Upper lobe of left lung (tissue), 6 donors: ENCODE measurements around the gene RPL3. TPM values are rescaled to one million over a fixed set of nuclear protein-coding genes. Genes with fewer than 3 reads are reported as not detected.

Experiments used
- ATAC-seq, 2 donors: fragments of 200-7000 bp; cut with Tn5 transposase; one replicate each; pipeline ENCODE4 v1.9.1; 2022; ENCODE audit warnings: mild to moderate bottlenecking in 2 of 2, moderate library complexity in 2 of 2; ENCODE audit not compliant: low FRiP score in 2 of 2
- DNase-seq, 2 donors: peaks; one replicate each; pipeline ENCODE4 v3.0.0-alpha.2; 2019 to 2020
- H3K27ac ChIP-seq, 4 donors: fragments of 200-600 bp; sonication (generic); one replicate each; pipeline ENCODE4 v1.5.1; 2016 to 2019
- H3K27me3 ChIP-seq, 4 donors: fragments of 200-600 bp; sonication (generic); one replicate each; pipeline ENCODE4 v1.5.1; 2017 to 2019
- H3K36me3 ChIP-seq, 4 donors: fragments of 200-600 bp; sonication (generic); one replicate each; pipeline ENCODE4 v1.5.1; 2016 to 2019
- H3K4me1 ChIP-seq, 4 donors: fragments of 200-600 bp; sonication (generic); one replicate each; pipeline ENCODE4 v1.5.1; 2018 to 2019
- H3K4me3 ChIP-seq, 4 donors: fragments of 200-600 bp; sonication (generic); one replicate each; pipeline ENCODE4 v1.5.1; 2017 to 2019; ENCODE audit warnings: mild to moderate bottlenecking in 2 of 4, moderate library complexity in 1 of 4
- H3K9me3 ChIP-seq, 4 donors: fragments of 200-600 bp; sonication (generic); one replicate each; pipeline ENCODE4 v1.5.1; 2018 to 2019
- EP300 ChIP-seq, 4 donors: sonication (generic); formaldehyde crosslinking; IDR thresholded peaks; one replicate each; pipeline ENCODE4 v1.5.1; 2017; ENCODE audit warnings: antibody characterized with exemption in 4 of 4, control low read depth in 2 of 4
- POLR2A ChIP-seq, 4 donors: fragments of 450-650 bp; IDR thresholded peaks; one replicate each; pipeline ENCODE4 v1.5.1; 2016 to 2017; ENCODE audit warnings: antibody characterized with exemption in 4 of 4, mild to moderate bottlenecking in 2 of 4
- POLR2AphosphoS5 ChIP-seq, 2 donors: sonication (generic); formaldehyde crosslinking; IDR thresholded peaks; one replicate each; pipeline ENCODE4 v1.5.1; 2017; ENCODE audit warnings: antibody characterized with exemption in 2 of 2
- WGBS, 2 donors: methylation state at CpG; one replicate each; pipeline ENCODE4 v1.1.5; 2017 to 2018; 5-methylcytosine and 5-hydroxymethylcytosine counted together
- total RNA-seq, 6 donors: library from RNA; depleted of rRNA in 4 of 6; stranded (reverse); fragments of >200 nt in 4 of 6; gene quantifications; one replicate each; pipeline versions ENCODE4 v1.1.0 to v1.2.1, GENCODE V29; 2016 to 2021
- TF ChIP-seq, protein P1 (sequence below), 6 experiments: fragments of 450-650 bp in 4 of 6; fragments of 200-600 bp in 2 of 6; sonication (generic) in 2 of 6; IDR thresholded peaks; one replicate each; pipeline ENCODE4 v1.5.1; 2016 to 2019; ENCODE audit warnings: antibody characterized with exemption in 6 of 6
- donor health status: DM: no; HTN: no; CAD: no; lungs with moderate emphysema.
- donor health status: DM: no; HTN: yes; CAD: no; lungs with severe emphysema.

Gene RPL3
- total RNA-seq, 6 donors from 2014 or later = 1,194 to 1,833 (median 1,624) TPM

DNA sequence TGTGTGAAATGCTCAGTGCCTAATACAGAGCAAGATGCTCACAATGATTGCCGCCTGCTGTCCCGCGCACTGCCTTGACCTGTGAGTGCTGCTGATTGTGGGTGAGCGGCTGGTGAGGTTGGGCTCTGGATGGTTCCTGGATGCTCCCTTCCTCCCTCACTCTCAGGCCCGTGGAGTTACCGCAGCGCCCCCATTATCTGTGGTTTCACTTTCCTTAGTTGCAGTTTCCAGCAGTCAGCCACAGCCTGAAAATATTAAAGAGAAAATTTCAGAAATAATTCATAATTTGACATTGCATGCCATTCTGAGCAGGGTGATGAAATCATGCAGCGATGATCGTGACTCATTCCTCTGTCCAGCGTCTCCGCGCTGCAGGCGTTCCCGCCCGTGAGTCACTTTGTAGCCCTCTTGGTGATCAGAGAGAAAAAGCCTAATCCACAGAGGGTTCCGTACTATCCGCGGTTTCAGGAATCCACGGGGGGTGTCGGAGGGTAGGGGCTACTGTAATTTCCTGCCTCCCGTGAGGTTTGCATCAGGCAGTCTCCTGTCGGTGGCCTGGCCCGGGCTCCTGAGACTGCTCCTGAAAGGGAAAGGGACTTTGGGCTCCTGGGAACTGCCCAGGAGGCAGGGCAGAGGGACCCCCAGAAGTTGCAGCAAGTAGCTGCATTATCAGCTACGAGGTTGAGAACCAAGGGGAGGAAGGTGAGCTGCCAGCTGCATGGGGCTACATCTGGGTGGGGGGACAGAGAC is 10.6 kb downstream of the RPL3 start:
- peak overlapping the region; percentile 58 to 81 (median 70) for H3K27ac ChIP-seq
- TF ChIP-seq POLR2AphosphoS5 (IDR thresholded peaks at IDR 0.05) (peak; percentile 70 to 71), EP300 (IDR thresholded peaks at IDR 0.05) (no peak)
- H3K4me3 ChIP-seq = no peak overlapping the region
- H3K9me3 ChIP-seq = no peaks in the 10 kb centered on the region
- no peaks in the 10 kb centered on the region for H3K27me3 ChIP-seq
- ATAC-seq (peak in 1 of 2 donors; percentile 90), DNase-seq (peak; percentile 73 to 82)
- peaks cover 17 to 26% (median 24%) of the 10 kb centered on the region in 4 donors for H3K36me3 ChIP-seq
- WGBS, 2 donors = 41 to 56% methylated on average over 20 to 24 of the region's 24 CpGs
- H3K4me1 ChIP-seq = peaks cover 14 to 30% (median 19%) of the 10 kb centered on the region in 4 donors

DNA sequence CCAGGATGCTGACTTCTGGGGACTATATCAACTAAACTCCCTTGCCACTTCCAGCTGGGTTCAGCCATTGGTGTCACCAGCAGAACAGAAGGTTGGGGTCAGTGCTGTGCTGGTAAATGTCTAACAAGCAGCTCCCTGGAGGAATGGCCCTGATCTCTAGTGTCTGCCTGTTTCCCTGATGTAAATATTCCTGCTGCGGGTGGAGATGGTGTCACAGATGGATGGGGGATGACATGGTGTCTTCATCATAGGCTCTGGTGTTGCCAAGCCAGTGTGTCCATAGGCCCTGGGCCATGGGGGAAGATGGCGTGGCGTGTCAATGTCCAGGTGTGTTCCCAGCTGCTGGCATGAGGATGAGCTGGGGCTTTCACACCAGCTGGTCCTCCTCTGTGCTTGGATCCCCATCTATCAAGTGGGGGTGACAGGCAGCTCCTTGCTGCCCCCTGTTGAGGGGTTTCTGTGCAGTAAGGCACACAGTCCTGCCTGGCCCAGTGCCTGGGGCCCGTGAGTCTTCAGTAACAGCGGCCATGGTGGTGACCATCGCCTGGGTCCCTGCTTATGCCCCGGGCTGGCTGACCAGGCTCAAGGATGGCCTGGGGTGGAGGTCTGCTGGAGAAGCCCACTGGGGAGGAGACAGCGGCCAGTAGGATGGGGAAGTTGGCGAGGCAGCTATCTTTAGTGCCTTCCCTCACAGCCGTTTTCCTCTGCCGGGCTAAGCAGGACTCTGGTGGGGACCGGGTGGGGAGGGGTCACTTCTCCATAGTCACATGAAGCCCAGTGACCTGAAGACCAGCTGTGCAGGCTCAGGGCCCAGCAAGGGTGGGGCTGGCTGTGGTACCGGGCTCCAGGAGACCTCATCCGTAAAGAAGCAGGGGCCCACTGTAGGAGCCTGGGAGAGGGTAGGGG is 12.7 kb downstream of the RPL3 start:
- WGBS, 2 donors = 52 to 64% methylated on average over 7 to 14 of the region's 14 CpGs
- Histone ChIP-seq H3K27me3 (no peaks in the 10 kb centered on the region), H3K9me3 (no peaks in the 10 kb centered on the region), H3K4me1 (peaks cover 14 to 30% (median 19%) of the 10 kb centered on the region in 4 donors), H3K36me3 (peaks cover 0 to 5% (median 3%) of the 10 kb centered on the region in 4 donors), H3K27ac (peak overlapping the region in 1 of 4 donors; percentile 26), H3K4me3 (no peak overlapping the region)
- TF ChIP-seq, protein P1, sequence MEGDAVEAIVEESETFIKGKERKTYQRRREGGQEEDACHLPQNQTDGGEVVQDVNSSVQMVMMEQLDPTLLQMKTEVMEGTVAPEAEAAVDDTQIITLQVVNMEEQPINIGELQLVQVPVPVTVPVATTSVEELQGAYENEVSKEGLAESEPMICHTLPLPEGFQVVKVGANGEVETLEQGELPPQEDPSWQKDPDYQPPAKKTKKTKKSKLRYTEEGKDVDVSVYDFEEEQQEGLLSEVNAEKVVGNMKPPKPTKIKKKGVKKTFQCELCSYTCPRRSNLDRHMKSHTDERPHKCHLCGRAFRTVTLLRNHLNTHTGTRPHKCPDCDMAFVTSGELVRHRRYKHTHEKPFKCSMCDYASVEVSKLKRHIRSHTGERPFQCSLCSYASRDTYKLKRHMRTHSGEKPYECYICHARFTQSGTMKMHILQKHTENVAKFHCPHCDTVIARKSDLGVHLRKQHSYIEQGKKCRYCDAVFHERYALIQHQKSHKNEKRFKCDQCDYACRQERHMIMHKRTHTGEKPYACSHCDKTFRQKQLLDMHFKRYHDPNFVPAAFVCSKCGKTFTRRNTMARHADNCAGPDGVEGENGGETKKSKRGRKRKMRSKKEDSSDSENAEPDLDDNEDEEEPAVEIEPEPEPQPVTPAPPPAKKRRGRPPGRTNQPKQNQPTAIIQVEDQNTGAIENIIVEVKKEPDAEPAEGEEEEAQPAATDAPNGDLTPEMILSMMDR (IDR thresholded peaks at IDR 0.05) = peak in 5 of 6 experiments; percentile 17 to 57 (median 44)
- TF ChIP-seq POLR2A (IDR thresholded peaks at IDR 0.05) = no peak
- ATAC-seq (no peak), DNase-seq (peak in 1 of 2 donors; percentile 49)

DNA sequence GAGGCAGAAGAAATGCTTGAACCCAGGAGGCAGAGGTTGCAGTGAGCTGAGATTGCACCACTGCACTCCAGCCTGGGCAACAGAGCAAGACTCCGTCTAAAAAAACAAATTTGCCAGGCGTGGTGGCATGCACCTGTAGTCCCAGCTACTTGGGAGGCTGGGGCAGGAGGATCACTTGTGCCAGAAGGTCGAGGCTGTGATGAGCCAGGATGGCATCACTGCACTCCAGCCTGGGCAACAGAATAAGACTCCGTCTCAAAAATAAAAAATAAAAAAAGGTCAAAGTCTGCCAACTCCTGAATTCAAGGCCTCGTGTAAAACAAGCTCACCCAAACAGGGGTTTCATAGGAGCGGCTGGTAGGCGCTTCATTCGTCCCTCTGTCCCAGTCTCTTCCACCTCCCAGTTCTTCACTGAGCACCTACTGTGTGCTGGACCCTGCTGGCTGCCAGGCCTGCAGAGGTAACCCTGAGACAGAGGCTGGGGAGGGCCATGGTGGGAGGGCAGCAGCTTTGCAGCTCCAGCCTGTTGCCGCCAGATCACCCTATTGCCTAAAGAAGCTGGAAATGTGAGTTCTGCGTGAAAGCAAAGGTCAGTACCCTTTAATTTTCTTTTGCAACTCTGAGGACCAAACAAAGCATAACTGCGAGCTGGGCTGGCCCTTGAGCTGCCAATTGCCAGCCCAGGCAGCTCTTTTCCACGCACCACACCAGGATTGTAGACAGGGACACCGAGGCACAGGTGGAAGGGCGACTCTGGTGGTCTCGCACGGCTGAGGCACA is 15.3 kb downstream of the RPL3 start:
- TF ChIP-seq, protein P1 (IDR thresholded peaks at IDR 0.05) = no peak
- TF ChIP-seq POLR2A (IDR thresholded peaks at IDR 0.05) (no peak), EP300 (IDR thresholded peaks at IDR 0.05) (no peak), POLR2AphosphoS5 (IDR thresholded peaks at IDR 0.05) (no peak)
- no peaks in the 10 kb centered on the region for H3K36me3 ChIP-seq
- WGBS, 2 donors = 88 to 92% methylated on average over 15 to 16 of the region's 16 CpGs
- no peak for ATAC-seq
- H3K27me3 ChIP-seq = no peaks in the 10 kb centered on the region
- H3K27ac ChIP-seq = no peak overlapping the region
- H3K9me3 ChIP-seq = no peaks in the 10 kb centered on the region
- DNase-seq = no peak
- H3K4me1 ChIP-seq = peaks cover 25 to 31% (median 28%) of the 10 kb centered on the region in 4 donors
- H3K4me3 ChIP-seq = no peak overlapping the region

DNA sequence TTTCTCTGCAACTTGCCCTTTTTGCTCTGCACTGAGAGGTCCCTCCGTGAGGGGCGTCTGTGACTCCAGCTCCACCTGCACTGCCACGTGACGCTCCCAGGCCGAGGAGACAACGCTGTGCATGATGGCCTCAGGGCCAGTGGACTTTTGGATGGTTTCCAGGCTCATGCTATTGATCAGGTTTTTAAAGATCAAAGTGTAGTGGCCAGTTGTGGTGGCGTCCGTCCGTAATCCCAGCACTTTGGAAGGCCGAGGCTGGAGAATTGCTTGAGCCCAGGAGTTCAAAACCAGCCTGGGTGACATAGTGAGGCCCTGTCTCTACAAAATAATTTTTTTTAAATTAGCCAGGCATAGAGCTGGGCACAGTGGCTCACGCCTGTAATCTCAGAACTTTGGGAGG is 16.1 kb downstream of the RPL3 start:
- no peak for DNase-seq
- H3K4me3 ChIP-seq = no peak overlapping the region
- H3K27ac ChIP-seq = no peak overlapping the region
- no peaks in the 10 kb centered on the region for H3K27me3 ChIP-seq
- H3K9me3 ChIP-seq = no peaks in the 10 kb centered on the region
- TF ChIP-seq, protein P1 (IDR thresholded peaks at IDR 0.05) = no peak
- TF ChIP-seq POLR2AphosphoS5 (IDR thresholded peaks at IDR 0.05) (no peak), EP300 (IDR thresholded peaks at IDR 0.05) (no peak), POLR2A (IDR thresholded peaks at IDR 0.05) (no peak)
- H3K36me3 ChIP-seq = no peaks in the 10 kb centered on the region
- 95 to 99% methylated on average over 11 of the region's 11 CpGs for WGBS, 2 donors
- no peak for ATAC-seq
- peaks cover 24 to 32% (median 28%) of the 10 kb centered on the region in 4 donors for H3K4me1 ChIP-seq
